Caco-2 (cell line): ENCODE data around the gene ARHGAP5. TPM values are rescaled to one million over a fixed set of nuclear protein-coding genes. Genes with fewer than 3 reads are reported as not detected.

ENCODE experiments used
- BruUV-seq: library from RNA; stranded (reverse); fragments of 400-500 nt; replicated peaks from 2 replicates; lab custom pipeline; 2021; lab: Mats Ljungman, UMichigan
- CTCF ChIA-PET: fragments of 300-600 bp; sonication (Branson Sonifier 250); formaldehyde crosslinking; loops from one replicate; lab custom pipeline; 2022; ENCODE audit warnings: antibody characterized with exemption; lab: Charles Lee
- POLR2A ChIA-PET: fragments of 300-600 bp; sonication (Branson Sonifier 250); formaldehyde crosslinking; loops from one replicate; lab custom pipeline; 2022; ENCODE audit warnings: antibody characterized with exemption; lab: Charles Lee
- DNase-seq, 2 experiments: peaks; one replicate each; pipeline versions ENCODE4 v3.0.0 to v3.0.0-alpha.2; 2020 to 2022
- H3K27me3 ChIP-seq: replicated peaks from 2 replicates; pipeline ENCODE4 v1.6.0; 2011; ENCODE audit warnings: low read length; ENCODE audit not compliant: control insufficient read depth, insufficient read depth
- H3K36me3 ChIP-seq: 2 replicates; pipeline ENCODE4 v1.5.1; 2011; ENCODE audit warnings: low read length; ENCODE audit not compliant: control insufficient read depth, insufficient read depth
- H3K4me1 ChIP-seq: fragments of 250-450 bp; sonication (Bioruptor Pico); 2 replicates; pipeline ENCODE4 v1.5.1; 2020; ENCODE audit warnings: mild to moderate bottlenecking
- H3K4me3 ChIP-seq: 2 replicates; pipeline ENCODE4 v1.5.1; 2011; ENCODE audit warnings: low read depth, mild to moderate bottlenecking, control low read depth, low read length
- H3K9me3 ChIP-seq: fragments of 250-450 bp; sonication (Bioruptor Pico); 2 replicates; pipeline ENCODE4 v1.5.1; 2020; ENCODE audit warnings: mild to moderate bottlenecking, moderate library complexity
- H3K27ac Mint-ChIP-seq: one replicate; pipeline ENCODE4 v1.8.0; 2022; ENCODE audit warnings: mixed read lengths; ENCODE audit not compliant: unreplicated experiment
- H3K27me3 Mint-ChIP-seq: one replicate; pipeline ENCODE4 v1.8.0; 2022; ENCODE audit warnings: mixed read lengths; ENCODE audit not compliant: insufficient read depth, unreplicated experiment
- H3K36me3 Mint-ChIP-seq: one replicate; pipeline ENCODE4 v1.8.0; 2022; ENCODE audit warnings: mild to moderate bottlenecking, mixed read lengths; ENCODE audit not compliant: insufficient read depth, unreplicated experiment
- H3K4me1 Mint-ChIP-seq: one replicate; pipeline ENCODE4 v1.8.0; 2022; ENCODE audit warnings: low read depth, mixed read lengths; ENCODE audit not compliant: unreplicated experiment
- H3K4me3 Mint-ChIP-seq: one replicate; pipeline ENCODE4 v1.8.0; 2022; ENCODE audit warnings: mild to moderate bottlenecking, moderate library complexity, mixed read lengths; ENCODE audit not compliant: unreplicated experiment
- H3K9me3 Mint-ChIP-seq: one replicate; pipeline ENCODE4 v1.8.0; 2022; ENCODE audit warnings: mixed read lengths; ENCODE audit not compliant: unreplicated experiment
- CTCF ChIP-seq, 2 experiments: fragments of 200-600 bp in 1 of 2; IDR thresholded peaks; 1 replicate in 1 of 2; 2 replicates in 1 of 2; pipeline versions ENCODE4 v1.5.1 to v1.8.0; 2011 to 2022; ENCODE audit warnings: antibody characterized with exemption in 1 of 2, control low read depth in 1 of 2, inconsistent platforms in 1 of 2, low read depth in 1 of 2, low read length in 1 of 2, mild to moderate bottlenecking in 1 of 2, moderate library complexity in 1 of 2; ENCODE audit not compliant: insufficient read depth in 1 of 2, severe bottlenecking in 1 of 2, unreplicated experiment in 1 of 2
- intact Hi-C: fragments of 100-400 bp; cut with micrococcal nuclease; formaldehyde crosslinking; loops from one replicate; pipeline ENCODE4 v1.10.0; 2022; ENCODE audit not compliant: unreplicated experiment
- total RNA-seq: library from RNA; stranded (reverse); gene quantifications from 2 replicates; pipeline ENCODE4 v1.2.3, GENCODE V29; 2022

ARHGAP5 gene
- total RNA-seq, 1 experiment from 2014 or later, result 165 TPM

GRCh38 chr14:32150392-32150791, 73.3 kb downstream of the ARHGAP5 start:
- Mint-ChIP-seq H3K36me3 (peaks cover 40% of the 10 kb centered on the region), H3K27ac (peak overlapping the region; percentile 45), H3K4me1 (no peaks in the 10 kb centered on the region), H3K9me3 (no peaks in the 10 kb centered on the region), H3K4me3 (no peak overlapping the region), H3K27me3 (no peaks in the 10 kb centered on the region)
- POLR2A ChIA-PET, result no interaction called here
- CTCF ChIA-PET, result no interaction called here
- H3K36me3 ChIP-seq, result peaks cover 2% of the 10 kb centered on the region; the same call in 1 of the 2 replicates
- peak in 1 of 2 experiments; percentile 31 for DNase-seq
- H3K27me3 ChIP-seq, result no peaks in the 10 kb centered on the region
- no peak overlapping the region for H3K4me3 ChIP-seq
- BruUV-seq, result no TSS peak
- peaks cover 14% of the 10 kb centered on the region for H3K4me1 ChIP-seq
- intact Hi-C loops, result loop anchor here (10.0 kb wide), 2 partner anchors 104 to 216 kb away; no protein-coding TSS in a partner anchor
- TF ChIP-seq CTCF (IDR thresholded peaks at IDR 0.05; ENCODE audit: insufficient read depth in 1 of 2, low read depth in 1 of 2, low read length in 1 of 2, severe bottlenecking in 1 of 2, unreplicated experiment in 1 of 2), result no peak
- no peaks in the 10 kb centered on the region for H3K9me3 ChIP-seq

GRCh38 chr14:32166029-32166428, 88.9 kb downstream of the ARHGAP5 start:
- Histone ChIP-seq H3K4me3 (no peak overlapping the region), H3K4me1 (no peaks in the 10 kb centered on the region), H3K36me3 (no peaks in the 10 kb centered on the region), H3K9me3 (no peaks in the 10 kb centered on the region; the same call in 1 of the 2 replicates), H3K27me3 (no peaks in the 10 kb centered on the region)
- intact Hi-C loops, result no loop called here
- CTCF ChIA-PET, result no interaction called here
- no peaks in the 10 kb centered on the region for H3K4me1 Mint-ChIP-seq
- peaks cover 21% of the 10 kb centered on the region for H3K36me3 Mint-ChIP-seq
- POLR2A ChIA-PET, result no interaction called here
- DNase-seq, result no peak
- BruUV-seq, result no TSS peak
- TF ChIP-seq CTCF (IDR thresholded peaks at IDR 0.05; ENCODE audit: insufficient read depth in 1 of 2, low read depth in 1 of 2, low read length in 1 of 2, severe bottlenecking in 1 of 2, unreplicated experiment in 1 of 2), result no peak
- H3K9me3 Mint-ChIP-seq, result no peaks in the 10 kb centered on the region
- H3K27me3 Mint-ChIP-seq, result no peaks in the 10 kb centered on the region
- no peak overlapping the region for H3K27ac Mint-ChIP-seq
- no peak overlapping the region for H3K4me3 Mint-ChIP-seq

- ChIA-PET CTCF (no interaction called here), POLR2A (no interaction called here)
- Histone ChIP-seq H3K27me3 (no peaks in the 10 kb centered on the region), H3K36me3 (no peaks in the 10 kb centered on the region), H3K4me1 (no peaks in the 10 kb centered on the region), H3K9me3 (no peaks in the 10 kb centered on the region; the same call in 1 of the 2 replicates), H3K4me3 (no peak overlapping the region)
- Mint-ChIP-seq H3K27ac (no peak overlapping the region), H3K4me3 (no peak overlapping the region), H3K4me1 (no peaks in the 10 kb centered on the region), H3K27me3 (no peaks in the 10 kb centered on the region), H3K9me3 (no peaks in the 10 kb centered on the region), H3K36me3 (peaks cover 20% of the 10 kb centered on the region)
- no peak for TF ChIP-seq CTCF (IDR thresholded peaks at IDR 0.05; ENCODE audit: insufficient read depth in 1 of 2, low read depth in 1 of 2, low read length in 1 of 2, severe bottlenecking in 1 of 2, unreplicated experiment in 1 of 2)
- intact Hi-C loops, result no loop called here
- DNase-seq, result no peak
- no TSS peak for BruUV-seq
Observed at GRCh38 chr14:32166924-32167323, 89.8 kb downstream of the ARHGAP5 start.
